IPS-15b (cell line): Measurements from ENCODE around the gene TOGARAM2.

Experiments used
- H3K27me3 ChIP-seq: one replicate; pipeline ENCODE4 v1.6.1; 2013; ENCODE audit warnings: low read length; ENCODE audit not compliant: control insufficient read depth, insufficient read depth
- H3K36me3 ChIP-seq: one replicate; pipeline ENCODE4 v1.6.1; 2013; ENCODE audit warnings: low read length; ENCODE audit not compliant: control insufficient read depth, insufficient read depth
- H3K4me1 ChIP-seq: one replicate; pipeline ENCODE4 v1.6.1; 2013; ENCODE audit warnings: mild to moderate bottlenecking, low read length; ENCODE audit not compliant: control insufficient read depth, insufficient read depth
- H3K4me3 ChIP-seq: one replicate; pipeline ENCODE4 v1.5.1; 2013; ENCODE audit warnings: low read depth, low read length
- H3K9ac ChIP-seq: one replicate; pipeline ENCODE4 v1.6.1; 2013; ENCODE audit warnings: low read depth, mild to moderate bottlenecking, low read length
- H3K9me3 ChIP-seq: one replicate; pipeline ENCODE4 v1.6.1; 2013; ENCODE audit warnings: mild to moderate bottlenecking, low read length; ENCODE audit not compliant: control insufficient read depth, insufficient read depth

TOGARAM2 gene

GRCh38 chr2:28978606-28979005, 2.5 kb upstream of the TOGARAM2 start:
- H3K27me3 ChIP-seq = no peaks in the 10 kb centered on the region
- H3K4me3 ChIP-seq = no peak overlapping the region

GRCh38 chr2:28979041-28979440, 2.1 kb upstream of the TOGARAM2 start:
- Histone ChIP-seq H3K9me3 (no peaks in the 10 kb centered on the region), H3K9ac (no peak overlapping the region), H3K36me3 (no peaks in the 10 kb centered on the region), H3K4me1 (no peaks in the 10 kb centered on the region), H3K4me3 (no peak overlapping the region), H3K27me3 (no peaks in the 10 kb centered on the region)

More at GRCh38 chr2:28978606-28979005, 2.5 kb upstream of the TOGARAM2 start:
- Histone ChIP-seq H3K36me3 (no peaks in the 10 kb centered on the region), H3K9ac (no peak overlapping the region), H3K9me3 (no peaks in the 10 kb centered on the region), H3K4me1 (no peaks in the 10 kb centered on the region)

GRCh38 chr2:28979576-28980366, 1.3 kb upstream of the TOGARAM2 start:
- Histone ChIP-seq H3K36me3 (no peaks in the 10 kb centered on the region), H3K27me3 (no peaks in the 10 kb centered on the region), H3K4me1 (no peaks in the 10 kb centered on the region), H3K9me3 (no peaks in the 10 kb centered on the region), H3K9ac (no peak overlapping the region), H3K4me3 (no peak overlapping the region)

DNA sequence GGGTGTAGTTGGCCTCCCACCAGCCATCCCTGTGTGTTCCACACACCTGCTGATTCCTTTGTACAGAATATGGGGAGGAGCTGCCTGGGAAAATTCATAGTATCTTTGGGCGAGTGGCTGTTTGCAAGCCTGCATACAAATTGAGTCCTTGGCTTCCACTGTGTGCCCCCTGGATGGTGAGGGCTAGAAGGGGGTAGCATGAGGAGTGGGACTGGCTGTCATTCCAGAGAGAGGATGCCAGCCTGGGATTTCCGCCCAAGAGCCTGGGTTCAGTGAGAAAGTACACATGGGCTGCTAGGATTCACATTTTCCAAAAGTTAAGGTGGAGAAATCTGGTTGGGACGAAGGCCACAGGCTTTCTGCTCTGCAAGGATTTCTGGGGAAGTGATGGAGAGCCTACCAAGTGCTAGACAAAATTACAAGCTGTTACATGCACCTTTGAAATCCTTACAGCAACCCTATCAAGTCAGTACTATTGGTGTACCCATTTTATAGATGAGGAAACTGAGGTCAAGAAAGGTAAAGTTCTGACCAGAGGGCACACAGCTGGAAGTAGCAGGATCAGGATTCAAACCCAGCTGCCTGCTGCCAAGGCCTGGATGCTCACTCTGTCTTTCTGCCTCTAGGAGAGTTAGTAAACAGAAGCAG, 606 bp upstream of the TOGARAM2 start:
- Histone ChIP-seq H3K36me3 (no peaks in the 10 kb centered on the region), H3K9me3 (no peaks in the 10 kb centered on the region), H3K27me3 (no peaks in the 10 kb centered on the region), H3K4me1 (no peaks in the 10 kb centered on the region), H3K4me3 (no peak overlapping the region), H3K9ac (no peak overlapping the region)

GRCh38 chr2:28981620-28982376, 700 bp downstream of the TOGARAM2 start:
- Histone ChIP-seq H3K27me3 (no peaks in the 10 kb centered on the region), H3K9me3 (no peaks in the 10 kb centered on the region), H3K36me3 (no peaks in the 10 kb centered on the region), H3K4me1 (no peaks in the 10 kb centered on the region), H3K4me3 (no peak overlapping the region), H3K9ac (no peak overlapping the region)

- H3K9ac ChIP-seq = no peak overlapping the region
- no peaks in the 10 kb centered on the region for H3K9me3 ChIP-seq
- no peaks in the 10 kb centered on the region for H3K27me3 ChIP-seq
- no peak overlapping the region for H3K4me3 ChIP-seq
- no peaks in the 10 kb centered on the region for H3K4me1 ChIP-seq
- no peaks in the 10 kb centered on the region for H3K36me3 ChIP-seq
These were observed 1.4 kb downstream of the TOGARAM2 start for GRCh38 chr2:28982381-28982950.

- no peaks in the 10 kb centered on the region for H3K9me3 ChIP-seq
- H3K36me3 ChIP-seq = no peaks in the 10 kb centered on the region
- H3K4me1 ChIP-seq = no peaks in the 10 kb centered on the region
- H3K9ac ChIP-seq = no peak overlapping the region
- no peaks in the 10 kb centered on the region for H3K27me3 ChIP-seq
- no peak overlapping the region for H3K4me3 ChIP-seq
These were observed 5.3 kb downstream of the TOGARAM2 start for GRCh38 chr2:28986429-28986828.

- Histone ChIP-seq H3K9me3 (no peaks in the 10 kb centered on the region), H3K27me3 (no peaks in the 10 kb centered on the region), H3K4me3 (no peak overlapping the region), H3K4me1 (no peaks in the 10 kb centered on the region), H3K36me3 (no peaks in the 10 kb centered on the region), H3K9ac (no peak overlapping the region)
These were observed 8.9 kb downstream of the TOGARAM2 start for GRCh38 chr2:28989973-28990372.

DNA sequence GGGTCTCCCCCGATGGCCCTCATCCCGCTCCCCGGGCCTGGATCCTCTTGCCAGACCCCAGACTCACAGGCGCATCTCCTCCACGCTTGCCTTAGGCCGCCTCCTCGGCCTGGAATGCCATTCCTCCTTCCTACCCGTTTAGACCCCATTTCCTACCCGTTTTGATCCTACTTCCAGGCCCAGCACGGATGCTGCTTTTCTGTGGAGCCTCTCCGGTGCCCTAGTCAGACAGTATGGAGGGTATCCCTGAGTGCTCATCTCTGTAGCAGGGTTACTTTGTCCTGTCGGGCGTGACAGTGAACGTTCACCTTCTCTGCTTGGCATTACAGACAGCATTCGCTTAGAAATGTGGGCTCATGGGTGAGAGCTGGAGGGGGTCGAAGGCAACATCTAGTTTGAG, 9.3 kb downstream of the TOGARAM2 start:
- Histone ChIP-seq H3K9me3 (no peaks in the 10 kb centered on the region), H3K36me3 (no peaks in the 10 kb centered on the region), H3K9ac (no peak overlapping the region), H3K4me1 (no peaks in the 10 kb centered on the region), H3K27me3 (no peaks in the 10 kb centered on the region), H3K4me3 (no peak overlapping the region)

DNA sequence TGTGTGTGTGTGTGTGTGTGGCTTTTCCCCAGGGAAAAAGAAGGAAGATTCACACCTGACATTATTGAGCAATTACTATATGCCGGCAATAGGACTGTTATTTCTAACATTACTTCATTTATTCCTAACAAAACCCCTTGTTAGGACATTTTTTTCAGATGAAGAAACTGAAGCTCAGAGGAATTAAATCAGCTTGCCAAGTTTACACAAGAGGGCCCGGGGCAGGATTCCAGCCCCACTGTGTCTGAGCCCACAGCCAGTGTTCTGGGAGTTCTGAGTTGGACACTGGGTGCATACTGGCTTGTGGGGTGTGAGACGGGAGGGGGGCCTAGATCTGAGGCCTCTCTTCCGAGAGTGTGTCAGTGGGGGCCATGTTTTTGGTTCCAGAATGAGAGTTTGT, 9.9 kb downstream of the TOGARAM2 start:
- H3K36me3 ChIP-seq = no peaks in the 10 kb centered on the region
- no peaks in the 10 kb centered on the region for H3K4me1 ChIP-seq
- H3K9ac ChIP-seq = no peak overlapping the region
- no peaks in the 10 kb centered on the region for H3K27me3 ChIP-seq
- H3K9me3 ChIP-seq = no peaks in the 10 kb centered on the region
- no peak overlapping the region for H3K4me3 ChIP-seq

GRCh38 chr2:28991460-28991859, 10.4 kb downstream of the TOGARAM2 start:
- Histone ChIP-seq H3K9me3 (no peaks in the 10 kb centered on the region), H3K4me3 (no peak overlapping the region), H3K4me1 (no peaks in the 10 kb centered on the region), H3K36me3 (no peaks in the 10 kb centered on the region), H3K9ac (no peak overlapping the region), H3K27me3 (no peaks in the 10 kb centered on the region)
